DND-41 (cell line): ENCODE results near the gene TRPC4.

ENCODE experiments used
- ATAC-seq: fragments of 200-7000 bp; cut with Tn5 transposase; 3 replicates; pipeline ENCODE4 v1.9.1; 2021; ENCODE audit warnings: low read depth; ENCODE audit not compliant: insufficient read depth
- DNase-seq: peaks from one replicate; pipeline ENCODE4 v3.0.0-alpha.2; 2020
- H2AFZ ChIP-seq: 2 replicates; pipeline ENCODE4 v1.6.0; 2012; ENCODE audit warnings: low read depth, low read length
- H3K27ac ChIP-seq: 2 replicates; pipeline ENCODE4 v1.5.1; 2012; ENCODE audit warnings: low read length, inconsistent platforms
- H3K27me3 ChIP-seq: fragments of 200-600 bp; sonication (generic); 2 replicates; pipeline ENCODE4 v1.6.0; 2012; ENCODE audit warnings: low read length, mild to moderate bottlenecking, inconsistent platforms; ENCODE audit not compliant: insufficient read depth, poor library complexity
- H3K36me3 ChIP-seq: 2 replicates; pipeline ENCODE4 v1.5.1; 2012; ENCODE audit warnings: low read length, inconsistent platforms; ENCODE audit not compliant: insufficient read depth
- H3K4me1 ChIP-seq: 2 replicates; pipeline ENCODE4 v1.5.1; 2012; ENCODE audit warnings: mild to moderate bottlenecking, low read length; ENCODE audit not compliant: insufficient read depth
- H3K4me2 ChIP-seq: 2 replicates; pipeline ENCODE4 v1.6.0; 2012; ENCODE audit warnings: mild to moderate bottlenecking, moderate library complexity, low read length, inconsistent platforms; ENCODE audit not compliant: insufficient read depth
- H3K4me3 ChIP-seq, 2 experiments: fragments of 200-600 bp in 1 of 2; shearing (Covaris generic) in 1 of 2; 2 replicates each; pipeline ENCODE4 v1.5.1; 2012 to 2016; ENCODE audit warnings: inconsistent platforms in 2 of 2, low read length in 2 of 2, mild to moderate bottlenecking in 2 of 2, low read depth in 1 of 2, moderate library complexity in 1 of 2
- H3K79me2 ChIP-seq: 2 replicates; pipeline ENCODE4 v1.6.0; 2012; ENCODE audit warnings: low read length, inconsistent platforms; ENCODE audit not compliant: insufficient read depth
- H3K9ac ChIP-seq: 2 replicates; pipeline ENCODE4 v1.6.0; 2012; ENCODE audit warnings: low read depth, mild to moderate bottlenecking, inconsistent platforms, low read length, moderate library complexity
- H3K9me3 ChIP-seq: 2 replicates; pipeline ENCODE4 v1.5.1; 2012; ENCODE audit warnings: low read length, moderate library complexity, mild to moderate bottlenecking, inconsistent platforms; ENCODE audit not compliant: insufficient read depth, severe bottlenecking
- H4K20me1 ChIP-seq: 2 replicates; pipeline ENCODE4 v1.6.0; 2012; ENCODE audit warnings: low read length; ENCODE audit not compliant: insufficient read depth
- EZH2 ChIP-seq: IDR thresholded peaks from 3 replicates; pipeline ENCODE4 v1.6.1; 2012; ENCODE audit warnings: borderline replicate concordance, low read depth, mild to moderate bottlenecking, moderate library complexity, low read length, inconsistent platforms; ENCODE audit not compliant: severe bottlenecking
- TF ChIP-seq, protein P1 (sequence below): IDR thresholded peaks from 2 replicates; pipeline ENCODE4 v1.5.1; 2012; ENCODE audit warnings: borderline replicate concordance, low read length, moderate library complexity, mild to moderate bottlenecking; ENCODE audit not compliant: poor library complexity, severe bottlenecking; ENCODE audit errors: extremely low read depth

Gene TRPC4

GRCh38 chr13:37621811-37622361, 247.7 kb downstream of the TRPC4 start:
- H3K79me2 ChIP-seq, result no peaks in the 10 kb centered on the region
- no peak overlapping the region for H3K27ac ChIP-seq
- no peaks in the 10 kb centered on the region for H3K36me3 ChIP-seq
- H3K4me2 ChIP-seq, result no peak overlapping the region
- no peak overlapping the region for H2AFZ ChIP-seq
- no peak for TF ChIP-seq EZH2
- TF ChIP-seq, protein P1, sequence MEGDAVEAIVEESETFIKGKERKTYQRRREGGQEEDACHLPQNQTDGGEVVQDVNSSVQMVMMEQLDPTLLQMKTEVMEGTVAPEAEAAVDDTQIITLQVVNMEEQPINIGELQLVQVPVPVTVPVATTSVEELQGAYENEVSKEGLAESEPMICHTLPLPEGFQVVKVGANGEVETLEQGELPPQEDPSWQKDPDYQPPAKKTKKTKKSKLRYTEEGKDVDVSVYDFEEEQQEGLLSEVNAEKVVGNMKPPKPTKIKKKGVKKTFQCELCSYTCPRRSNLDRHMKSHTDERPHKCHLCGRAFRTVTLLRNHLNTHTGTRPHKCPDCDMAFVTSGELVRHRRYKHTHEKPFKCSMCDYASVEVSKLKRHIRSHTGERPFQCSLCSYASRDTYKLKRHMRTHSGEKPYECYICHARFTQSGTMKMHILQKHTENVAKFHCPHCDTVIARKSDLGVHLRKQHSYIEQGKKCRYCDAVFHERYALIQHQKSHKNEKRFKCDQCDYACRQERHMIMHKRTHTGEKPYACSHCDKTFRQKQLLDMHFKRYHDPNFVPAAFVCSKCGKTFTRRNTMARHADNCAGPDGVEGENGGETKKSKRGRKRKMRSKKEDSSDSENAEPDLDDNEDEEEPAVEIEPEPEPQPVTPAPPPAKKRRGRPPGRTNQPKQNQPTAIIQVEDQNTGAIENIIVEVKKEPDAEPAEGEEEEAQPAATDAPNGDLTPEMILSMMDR, result no peak
- no peak overlapping the region for H3K4me3 ChIP-seq
- H3K9ac ChIP-seq, result no peak overlapping the region
- no peaks in the 10 kb centered on the region for H3K4me1 ChIP-seq
- DNase-seq, result no peak
- H4K20me1 ChIP-seq, result no peaks in the 10 kb centered on the region
- ATAC-seq, result no peak
- no peaks in the 10 kb centered on the region for H3K9me3 ChIP-seq
- H3K27me3 ChIP-seq, result no peaks in the 10 kb centered on the region

DNA sequence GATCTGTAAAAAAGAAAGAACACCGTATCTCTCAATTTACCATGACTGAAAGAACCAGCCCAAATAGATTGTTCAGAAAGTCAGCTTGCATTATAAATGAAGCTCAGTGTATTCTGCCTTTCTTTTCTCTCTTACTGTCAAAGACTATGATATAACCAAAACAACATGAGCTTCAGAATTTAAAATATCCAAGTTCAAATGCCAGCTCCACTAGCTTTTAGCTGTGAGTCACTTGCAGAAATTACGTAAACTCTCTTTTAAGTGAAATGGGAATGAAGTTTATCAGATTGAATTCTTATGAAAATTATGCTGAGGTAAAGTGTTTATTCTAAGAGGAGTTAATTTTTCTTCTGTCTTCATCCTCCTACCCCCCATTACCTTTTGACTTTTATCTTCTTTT, 251.0 kb downstream of the TRPC4 start:
- no peak overlapping the region for H2AFZ ChIP-seq
- H4K20me1 ChIP-seq, result no peaks in the 10 kb centered on the region
- H3K9me3 ChIP-seq, result no peaks in the 10 kb centered on the region
- H3K79me2 ChIP-seq, result no peaks in the 10 kb centered on the region
- no peaks in the 10 kb centered on the region for H3K4me1 ChIP-seq
- no peaks in the 10 kb centered on the region for H3K27me3 ChIP-seq
- H3K4me3 ChIP-seq, result no peak overlapping the region
- DNase-seq (no peak), ATAC-seq (no peak)
- no peak overlapping the region for H3K4me2 ChIP-seq
- H3K27ac ChIP-seq, result no peak overlapping the region
- no peaks in the 10 kb centered on the region for H3K36me3 ChIP-seq
- H3K9ac ChIP-seq, result no peak overlapping the region
- TF ChIP-seq, protein P1, result no peak
- no peak for TF ChIP-seq EZH2

GRCh38 chr13:37617173-37617572, 252.4 kb downstream of the TRPC4 start:
- Histone ChIP-seq H3K4me2 (no peak overlapping the region), H2AFZ (no peak overlapping the region), H3K27me3 (no peaks in the 10 kb centered on the region), H3K4me1 (no peaks in the 10 kb centered on the region), H3K27ac (no peak overlapping the region), H4K20me1 (no peaks in the 10 kb centered on the region), H3K9ac (no peak overlapping the region), H3K4me3 (no peak overlapping the region), H3K9me3 (no peaks in the 10 kb centered on the region), H3K36me3 (no peaks in the 10 kb centered on the region), H3K79me2 (no peaks in the 10 kb centered on the region)
- ATAC-seq, result no peak
- no peak for DNase-seq
- TF ChIP-seq, protein P1, result no peak
- TF ChIP-seq EZH2, result no peak

GRCh38 chr13:37616131-37616530, 253.4 kb downstream of the TRPC4 start:
- Histone ChIP-seq H3K79me2 (no peaks in the 10 kb centered on the region), H3K27ac (no peak overlapping the region), H3K4me1 (no peaks in the 10 kb centered on the region), H4K20me1 (no peaks in the 10 kb centered on the region), H2AFZ (no peak overlapping the region), H3K9ac (no peak overlapping the region), H3K36me3 (no peaks in the 10 kb centered on the region), H3K9me3 (no peaks in the 10 kb centered on the region), H3K4me3 (no peak overlapping the region), H3K27me3 (no peaks in the 10 kb centered on the region), H3K4me2 (no peak overlapping the region)
- no peak for TF ChIP-seq EZH2
- TF ChIP-seq, protein P1, result no peak
- ATAC-seq, result no peak
- DNase-seq, result no peak
